ENCODE data around the gene ADARB1.

Gene ADARB1

GRCh38 chr21:45039317-45040156 is 34.8 kb upstream of the ADARB1 start:
- DNase-seq = no peak

- DNase-seq = no peak
Observed at GRCh38 chr21:45040157-45040711, 34.1 kb upstream of the ADARB1 start.

GRCh38 chr21:45040739-45041138 is 33.6 kb upstream of the ADARB1 start:
- no peak for DNase-seq

GRCh38 chr21:45041351-45041805 is 33.0 kb upstream of the ADARB1 start:
- DNase-seq = no peak

- DNase-seq = no peak
Observed at GRCh38 chr21:45041984-45042663, 32.3 kb upstream of the ADARB1 start.

GRCh38 chr21:45042664-45043161 is 31.7 kb upstream of the ADARB1 start:
- DNase-seq = no peak

- no peak for DNase-seq
Observed at GRCh38 chr21:45043541-45044020, 30.8 kb upstream of the ADARB1 start.

GRCh38 chr21:45045481-45045880 is 28.9 kb upstream of the ADARB1 start:
- no peak for DNase-seq

- DNase-seq = no peak
Observed at GRCh38 chr21:45047257-45047656, 27.1 kb upstream of the ADARB1 start.

- DNase-seq = no peak
Observed at GRCh38 chr21:45048026-45048698, 26.2 kb upstream of the ADARB1 start.

GRCh38 chr21:45048968-45049367 is 25.4 kb upstream of the ADARB1 start:
- no peak for DNase-seq

- DNase-seq = no peak
Observed at GRCh38 chr21:45049714-45050344, 24.6 kb upstream of the ADARB1 start.

- DNase-seq = no peak
Observed at GRCh38 chr21:45050345-45050796, 24.0 kb upstream of the ADARB1 start.

GRCh38 chr21:45050797-45051489 is 23.4 kb upstream of the ADARB1 start:
- no peak for DNase-seq

GRCh38 chr21:45051580-45052434 is 22.6 kb upstream of the ADARB1 start:
- DNase-seq = no peak

- no peak for DNase-seq
Observed at GRCh38 chr21:45052960-45053359, 21.4 kb upstream of the ADARB1 start.

GRCh38 chr21:45053561-45054226 is 20.7 kb upstream of the ADARB1 start:
- DNase-seq = no peak

- no peak for DNase-seq
Observed at GRCh38 chr21:45054227-45054926, 20.0 kb upstream of the ADARB1 start.

GRCh38 chr21:45054927-45055612 is 19.3 kb upstream of the ADARB1 start:
- DNase-seq = no peak
